HL-60 (cell line): ENCODE data around the gene POLR2C.

ENCODE experiments used
- DNase-seq, 2 experiments: peaks; one replicate each; pipeline ENCODE4 v3.0.0-alpha.2; 2010 to 2020; ENCODE audit warnings: low read depth in 1 of 2, low spot score in 1 of 2
- H3K27ac ChIP-seq: fragments of 250-450 bp; sonication (Bioruptor Pico); replicated peaks from 2 replicates; pipeline ENCODE4 v1.5.1; 2020; ENCODE audit warnings: mild to moderate bottlenecking, moderate library complexity
- H3K27me3 ChIP-seq: fragments of 250-450 bp; sonication (Bioruptor Pico); 2 replicates; pipeline ENCODE4 v1.5.1; 2021; ENCODE audit warnings: mild to moderate bottlenecking, moderate library complexity; ENCODE audit not compliant: insufficient read depth, poor library complexity, severe bottlenecking
- H3K4me3 ChIP-seq: replicated peaks from 2 replicates; pipeline ENCODE4 v1.5.1; 2011; ENCODE audit warnings: mild to moderate bottlenecking, control low read depth, low read length; ENCODE audit not compliant: insufficient read depth
- GABPA ChIP-seq: IDR thresholded peaks from 2 replicates; pipeline ENCODE4 v1.6.1; 2012; ENCODE audit warnings: low read depth
- POLR2AphosphoS5 ChIP-seq: IDR thresholded peaks from 2 replicates; pipeline ENCODE4 v1.6.1; 2012; ENCODE audit warnings: low read depth
- SPI1 ChIP-seq: IDR thresholded peaks from 2 replicates; pipeline ENCODE4 v1.6.1; 2012; ENCODE audit warnings: low read depth, mild to moderate bottlenecking, borderline replicate concordance
- TF ChIP-seq, protein P1 (sequence below): IDR thresholded peaks from one replicate; pipeline ENCODE4 v1.5.1; 2011; ENCODE audit warnings: low read length, control low read depth, inconsistent platforms; ENCODE audit not compliant: insufficient read depth
- TF ChIP-seq, protein P2 (sequence below): IDR thresholded peaks from 2 replicates; pipeline ENCODE4 v1.6.1; 2012; ENCODE audit warnings: low read depth; ENCODE audit not compliant: insufficient replicate concordance

Gene POLR2C

DNA sequence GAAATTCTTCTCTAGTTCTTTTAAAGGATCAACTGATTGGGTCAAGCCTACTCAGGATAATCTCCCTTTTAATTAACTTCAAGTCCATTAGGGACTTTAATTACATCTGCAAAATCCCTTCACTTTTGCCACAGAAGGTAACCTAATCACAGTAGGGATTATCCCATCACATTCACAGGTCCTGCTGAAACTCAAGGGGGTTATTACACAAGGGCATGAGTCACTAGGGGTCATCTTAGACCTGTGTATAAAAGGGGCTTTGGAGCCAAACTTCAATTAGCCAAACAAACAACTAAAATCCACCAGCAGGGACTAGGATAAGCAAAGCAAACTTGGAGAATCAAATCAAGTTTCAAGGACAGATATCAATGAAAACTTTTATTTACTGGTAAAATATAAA is 34.7 kb upstream of the POLR2C start:
- Histone ChIP-seq H3K4me3 (no peak overlapping the region), H3K27ac (no peak overlapping the region), H3K27me3 (no peaks in the 10 kb centered on the region)
- TF ChIP-seq POLR2AphosphoS5 (no peak), SPI1 (no peak), GABPA (no peak)
- TF ChIP-seq, protein P1, sequence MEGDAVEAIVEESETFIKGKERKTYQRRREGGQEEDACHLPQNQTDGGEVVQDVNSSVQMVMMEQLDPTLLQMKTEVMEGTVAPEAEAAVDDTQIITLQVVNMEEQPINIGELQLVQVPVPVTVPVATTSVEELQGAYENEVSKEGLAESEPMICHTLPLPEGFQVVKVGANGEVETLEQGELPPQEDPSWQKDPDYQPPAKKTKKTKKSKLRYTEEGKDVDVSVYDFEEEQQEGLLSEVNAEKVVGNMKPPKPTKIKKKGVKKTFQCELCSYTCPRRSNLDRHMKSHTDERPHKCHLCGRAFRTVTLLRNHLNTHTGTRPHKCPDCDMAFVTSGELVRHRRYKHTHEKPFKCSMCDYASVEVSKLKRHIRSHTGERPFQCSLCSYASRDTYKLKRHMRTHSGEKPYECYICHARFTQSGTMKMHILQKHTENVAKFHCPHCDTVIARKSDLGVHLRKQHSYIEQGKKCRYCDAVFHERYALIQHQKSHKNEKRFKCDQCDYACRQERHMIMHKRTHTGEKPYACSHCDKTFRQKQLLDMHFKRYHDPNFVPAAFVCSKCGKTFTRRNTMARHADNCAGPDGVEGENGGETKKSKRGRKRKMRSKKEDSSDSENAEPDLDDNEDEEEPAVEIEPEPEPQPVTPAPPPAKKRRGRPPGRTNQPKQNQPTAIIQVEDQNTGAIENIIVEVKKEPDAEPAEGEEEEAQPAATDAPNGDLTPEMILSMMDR = no peak
- TF ChIP-seq, protein P2, sequence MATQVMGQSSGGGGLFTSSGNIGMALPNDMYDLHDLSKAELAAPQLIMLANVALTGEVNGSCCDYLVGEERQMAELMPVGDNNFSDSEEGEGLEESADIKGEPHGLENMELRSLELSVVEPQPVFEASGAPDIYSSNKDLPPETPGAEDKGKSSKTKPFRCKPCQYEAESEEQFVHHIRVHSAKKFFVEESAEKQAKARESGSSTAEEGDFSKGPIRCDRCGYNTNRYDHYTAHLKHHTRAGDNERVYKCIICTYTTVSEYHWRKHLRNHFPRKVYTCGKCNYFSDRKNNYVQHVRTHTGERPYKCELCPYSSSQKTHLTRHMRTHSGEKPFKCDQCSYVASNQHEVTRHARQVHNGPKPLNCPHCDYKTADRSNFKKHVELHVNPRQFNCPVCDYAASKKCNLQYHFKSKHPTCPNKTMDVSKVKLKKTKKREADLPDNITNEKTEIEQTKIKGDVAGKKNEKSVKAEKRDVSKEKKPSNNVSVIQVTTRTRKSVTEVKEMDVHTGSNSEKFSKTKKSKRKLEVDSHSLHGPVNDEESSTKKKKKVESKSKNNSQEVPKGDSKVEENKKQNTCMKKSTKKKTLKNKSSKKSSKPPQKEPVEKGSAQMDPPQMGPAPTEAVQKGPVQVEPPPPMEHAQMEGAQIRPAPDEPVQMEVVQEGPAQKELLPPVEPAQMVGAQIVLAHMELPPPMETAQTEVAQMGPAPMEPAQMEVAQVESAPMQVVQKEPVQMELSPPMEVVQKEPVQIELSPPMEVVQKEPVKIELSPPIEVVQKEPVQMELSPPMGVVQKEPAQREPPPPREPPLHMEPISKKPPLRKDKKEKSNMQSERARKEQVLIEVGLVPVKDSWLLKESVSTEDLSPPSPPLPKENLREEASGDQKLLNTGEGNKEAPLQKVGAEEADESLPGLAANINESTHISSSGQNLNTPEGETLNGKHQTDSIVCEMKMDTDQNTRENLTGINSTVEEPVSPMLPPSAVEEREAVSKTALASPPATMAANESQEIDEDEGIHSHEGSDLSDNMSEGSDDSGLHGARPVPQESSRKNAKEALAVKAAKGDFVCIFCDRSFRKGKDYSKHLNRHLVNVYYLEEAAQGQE = no peak
- DNase-seq = no peak

DNA sequence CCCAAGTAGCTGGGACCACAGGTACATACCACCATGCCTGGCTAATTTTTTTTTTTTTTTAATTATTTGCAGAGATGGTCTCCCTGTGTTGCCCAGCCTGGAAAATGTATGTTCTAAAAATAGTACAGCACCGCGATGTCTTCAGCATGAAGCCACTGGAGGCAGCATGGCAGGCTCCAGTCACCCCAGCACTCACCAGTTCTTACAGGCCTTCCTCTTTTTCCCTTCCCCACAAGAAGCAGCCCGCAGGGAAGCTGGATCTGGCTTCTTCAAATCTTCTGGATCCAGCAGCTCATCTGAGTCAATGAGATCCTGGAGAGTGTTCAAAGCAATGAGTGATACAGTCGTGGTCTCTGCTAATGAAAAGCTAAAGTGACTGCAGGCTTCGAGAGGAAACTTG is 31.5 kb upstream of the POLR2C start:
- peak; percentile 89 for TF ChIP-seq SPI1
- TF ChIP-seq, protein P2 = no peak
- TF ChIP-seq, protein P1 = no peak
- Histone ChIP-seq H3K4me3 (no peak overlapping the region), H3K27me3 (no peaks in the 10 kb centered on the region), H3K27ac (no peak overlapping the region)
- DNase-seq = peak in 1 of 2 experiments; percentile 41

DNA sequence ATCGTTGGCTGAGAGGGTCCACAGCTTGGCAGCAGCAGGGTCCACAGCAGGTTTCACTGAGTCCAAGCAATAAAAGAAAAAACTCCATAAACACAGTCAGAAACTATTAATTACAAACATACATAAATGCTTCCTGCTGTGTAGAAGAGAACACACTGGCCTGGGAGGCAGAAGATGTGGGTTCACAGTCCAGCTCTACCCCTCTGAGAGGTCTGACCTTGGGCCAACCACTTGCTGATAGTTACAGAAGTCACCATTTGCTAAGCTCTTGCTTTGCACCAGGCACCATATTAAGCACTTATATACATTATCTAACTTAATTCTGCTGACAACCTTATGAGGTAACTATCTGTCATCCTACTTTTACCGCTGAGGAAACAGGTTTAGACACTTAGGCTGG is 30.0 kb upstream of the POLR2C start:
- H3K4me3 ChIP-seq = no peak overlapping the region
- H3K27me3 ChIP-seq = no peaks in the 10 kb centered on the region
- H3K27ac ChIP-seq = no peak overlapping the region
- no peak for DNase-seq
- TF ChIP-seq GABPA = no peak
- no peak for TF ChIP-seq POLR2AphosphoS5
- TF ChIP-seq, protein P2 = no peak
- no peak for TF ChIP-seq SPI1
- TF ChIP-seq, protein P1 = no peak
